Pancreas (tissue), 10 donors: ENCODE measurements around the gene RARB. TPM values are rescaled to one million over a fixed set of nuclear protein-coding genes. Genes with fewer than 3 reads are reported as not detected.

Source experiments
- ATAC-seq, 4 donors: fragments of 200-7000 bp; cut with Tn5 transposase; one replicate each; pipeline versions ENCODE4 v1.8.0 to v1.9.1; 2020; ENCODE audit warnings: mild to moderate bottlenecking in 4 of 4, moderate library complexity in 4 of 4
- DNase-seq, 6 donors: peaks; one replicate each; pipeline ENCODE4 v3.0.0-alpha.2; 2020
- FAIRE-seq: peaks from 2 replicates; lab custom pipeline; 2012; peaks lifted over from hg19 to GRCh38; lab: Jason Lieb, UNC
- H3K27ac ChIP-seq, 4 donors: fragments of 200-600 bp; sonication (generic); 1 replicate in 3 of 4; 2 replicates in 1 of 4; pipeline versions ENCODE4 v1.5.0 to v1.8.0; 2020
- H3K27me3 ChIP-seq, 4 donors: fragments of 200-600 bp; one replicate each; pipeline ENCODE4 v1.8.0; 2021
- H3K36me3 ChIP-seq, 3 donors: fragments of 200-600 bp; sonication (generic) in 1 of 3; one replicate each; pipeline versions ENCODE4 v1.5.0 to v1.8.0; 2020 to 2021
- H3K4me1 ChIP-seq, 3 donors: fragments of 200-600 bp; one replicate each; pipeline ENCODE4 v1.8.0; 2021
- H3K4me3 ChIP-seq, 4 donors: fragments of 200-600 bp; sonication (generic) in 2 of 4; one replicate each; pipeline versions ENCODE4 v1.5.0 to v1.8.0; 2020 to 2021
- H3K9me3 ChIP-seq, 4 donors: fragments of 200-600 bp; one replicate each; pipeline ENCODE4 v1.8.0; 2021
- CTCF ChIP-seq, 4 donors: fragments of 200-600 bp; sonication (generic) in 3 of 4; IDR thresholded peaks; one replicate each; pipeline versions ENCODE4 v1.5.0 to v1.8.0; 2021; ENCODE audit warnings: antibody characterized with exemption in 4 of 4
- WGBS, 2 donors: extraction: QIAGEN DNeasy Blood & Tissue Kit; methylation state at CpG; one replicate each; pipeline ENCODE4 v1.1.7; 2013; 5-methylcytosine and 5-hydroxymethylcytosine counted together
- intact Hi-C, 3 donors: fragments of 100-400 bp; cut with DNase I; formaldehyde crosslinking; loops; one replicate each; pipeline versions ENCODE4 v1.11.1 to v1.14.2; 2022
- polyA plus RNA-seq, 2 donors: library from polyadenylated mRNA; stranded (reverse); fragments of 200-250 nt; gene quantifications; one replicate each; pipeline ENCODE4 v1.2.3, GENCODE V29; 2013
- total RNA-seq, 6 donors: library from RNA; stranded (reverse); fragmentation: NEBNext Ultra II Directional in 4 of 6; extraction: Animal tissue kit (Norgen Biotek cat#: 25700) in 4 of 6; gene quantifications; one replicate each; pipeline versions ENCODE4 v1.2.1 to v1.2.4, GENCODE V29; 2021 to 2023
- donor health status: healthy with polysubstance abuse.
- donor health status: DM: no; HTN: no; CAD: no; lungs with moderate emphysema.
- donor health status: DM: no; HTN: no; CAD: no.
- donor health status: control.
- donor health status: control.
- donor health status: Bipolar disorder and iron deficiency.
- donor health status: DM: yes; HTN: yes; CAD: no.
- donor health status: DM: no; HTN: no; CAD: no.
- donor health status: DM: no; HTN: no; CAD: no.
- donor health status: DM: yes; HTN: yes; CAD: no.

RARB gene
- total and polyA plus RNA-seq, 8 donors: 0.49 to 3.3 (median 0.75) TPM

- intact Hi-C loops: no loop called here
- no peak for TF ChIP-seq CTCF (IDR thresholded peaks at IDR 0.05)
- H3K27me3 ChIP-seq: no peaks in the 10 kb centered on the region
- no peak for ATAC-seq
- no peak for DNase-seq
- H3K27ac ChIP-seq: no peak overlapping the region
- H3K36me3 ChIP-seq: no peaks in the 10 kb centered on the region
- H3K4me1 ChIP-seq: no peaks in the 10 kb centered on the region
- no peak for FAIRE-seq
- no peaks in the 10 kb centered on the region for H3K9me3 ChIP-seq
- no peak overlapping the region for H3K4me3 ChIP-seq
- WGBS, 2 donors: 68 to 79% methylated on average over 6 of the region's 6 CpGs
Observed at GRCh38 chr3:25558796-25559195, 130.7 kb downstream of the RARB start.

GRCh38 chr3:25563601-25564000, 135.5 kb downstream of the RARB start:
- H3K4me1 ChIP-seq: no peaks in the 10 kb centered on the region
- WGBS, 2 donors: 46 to 47% methylated on average over 1 of the region's 1 CpG
- DNase-seq (no peak), ATAC-seq (no peak), FAIRE-seq (no peak)
- H3K9me3 ChIP-seq: no peaks in the 10 kb centered on the region
- no peak overlapping the region for H3K4me3 ChIP-seq
- no peak overlapping the region for H3K27ac ChIP-seq
- no peak for TF ChIP-seq CTCF (IDR thresholded peaks at IDR 0.05)
- H3K36me3 ChIP-seq: no peaks in the 10 kb centered on the region
- H3K27me3 ChIP-seq: no peaks in the 10 kb centered on the region
- intact Hi-C loops: no loop called here

- no peak for TF ChIP-seq CTCF (IDR thresholded peaks at IDR 0.05)
- H3K27me3 ChIP-seq: no peaks in the 10 kb centered on the region
- 83 to 92% methylated on average over 4 of the region's 4 CpGs for WGBS, 2 donors
- intact Hi-C loops: no loop called here
- ATAC-seq (no peak), FAIRE-seq (no peak), DNase-seq (no peak)
- H3K4me3 ChIP-seq: no peak overlapping the region
- no peaks in the 10 kb centered on the region for H3K4me1 ChIP-seq
- no peaks in the 10 kb centered on the region for H3K36me3 ChIP-seq
- H3K27ac ChIP-seq: no peak overlapping the region
- H3K9me3 ChIP-seq: no peaks in the 10 kb centered on the region
Observed at GRCh38 chr3:25564075-25564474, 136.0 kb downstream of the RARB start.

- FAIRE-seq: no peak
Observed at GRCh38 chr3:25565807-25566206, 137.7 kb downstream of the RARB start.

More at GRCh38 chr3:25565807-25566206, 137.7 kb downstream of the RARB start:
- TF ChIP-seq CTCF (IDR thresholded peaks at IDR 0.05): no peak
- WGBS, 2 donors: 83 to 93% methylated on average over 7 of the region's 7 CpGs
- Histone ChIP-seq H3K27me3 (no peaks in the 10 kb centered on the region), H3K4me1 (no peaks in the 10 kb centered on the region), H3K4me3 (no peak overlapping the region), H3K27ac (no peak overlapping the region), H3K9me3 (no peaks in the 10 kb centered on the region), H3K36me3 (no peaks in the 10 kb centered on the region)
- no peak for ATAC-seq
- DNase-seq: no peak
- intact Hi-C loops: no loop called here
